GM12878 (cell line): ENCODE results near the gene LRP1B.

Experiments used
- ATF7 ChIP-seq: fragments of 450-650 bp; IDR thresholded peaks from 2 replicates; pipeline ENCODE4 v1.6.1; 2016; ENCODE audit warnings: low read depth, mild to moderate bottlenecking
- CBX5 ChIP-seq: sonication (generic); IDR thresholded peaks from 2 replicates; pipeline ENCODE4 v1.6.1; 2016; ENCODE audit warnings: low read depth, moderate library complexity, mild to moderate bottlenecking, inconsistent platforms
- CTCF ChIP-seq, 3 experiments: IDR thresholded peaks in 2 of 3; conservative IDR thresholded peaks in 1 of 3; 2 replicates each; pipeline ENCODE4 v1.5.1; 2011; ENCODE audit warnings: low read depth in 3 of 3, low read length in 3 of 3, mild to moderate bottlenecking in 3 of 3, control low read depth in 2 of 3, moderate library complexity in 2 of 3, inconsistent platforms in 1 of 3, mixed read lengths in 1 of 3; ENCODE audit not compliant: control insufficient read depth in 2 of 3, insufficient read depth in 1 of 3; ENCODE audit errors: extremely low read depth in 1 of 3
- DPF2 ChIP-seq: fragments of 450-650 bp; IDR thresholded peaks from 2 replicates; pipeline ENCODE4 v1.6.1; 2017; ENCODE audit warnings: mild to moderate bottlenecking
- EP300 ChIP-seq, 2 experiments: fragments of 150-350 bp in 1 of 2; IDR thresholded peaks; 2 replicates each; pipeline ENCODE4 v1.6.1; 2011 to 2012; ENCODE audit warnings: low read depth in 2 of 2, low read length in 2 of 2, borderline replicate concordance in 1 of 2, improper control_type of control experiment in 1 of 2, inconsistent platforms in 1 of 2; ENCODE audit not compliant: control insufficient read depth in 1 of 2
- ESRRA ChIP-seq: IDR thresholded peaks from 2 replicates; pipeline ENCODE4 v1.6.1; 2012; ENCODE audit warnings: mild to moderate bottlenecking, low read length, improper control_type of control experiment
- SREBF2 ChIP-seq: IDR thresholded peaks from 2 replicates; pipeline ENCODE4 v1.6.1; 2012; ENCODE audit warnings: mild to moderate bottlenecking, low read length
- YY1 ChIP-seq: IDR thresholded peaks from 2 replicates; pipeline ENCODE4 v1.6.1; 2011; ENCODE audit warnings: low read depth, mild to moderate bottlenecking, low read length
- ZSCAN29 ChIP-seq: fragments of 450-650 bp; IDR thresholded peaks from 2 replicates; pipeline ENCODE4 v1.6.1; 2017; ENCODE audit warnings: mild to moderate bottlenecking, moderate library complexity

GRCh38 chr2:141264848-141265247 lies 866.0 kb downstream of the LRP1B start:
- no peak for TF ChIP-seq ESRRA
- no peak for TF ChIP-seq ATF7
- TF ChIP-seq CBX5: no peak
- TF ChIP-seq CTCF (IDR thresholded peaks at IDR 0.05 in 2 of 3, conservative IDR thresholded peaks at IDR 0.05 in 1 of 3; ENCODE audit: control insufficient read depth in 2 of 3, extremely low read depth in 1 of 3, insufficient read depth in 1 of 3, low read depth in 3 of 3, low read length in 3 of 3): no peak
- TF ChIP-seq DPF2: no peak
- no peak for TF ChIP-seq YY1
- no peak for TF ChIP-seq ZSCAN29
- TF ChIP-seq EP300 (IDR thresholded peaks at IDR 0.05; ENCODE audit: borderline replicate concordance in 1 of 2, control insufficient read depth in 1 of 2, low read depth in 2 of 2, low read length in 2 of 2): no peak
- TF ChIP-seq SREBF2: no peak
